Right ventricle myocardium inferior (tissue), 1 donor: ENCODE data around the gene RIIAD1. TPM values are rescaled to one million over a fixed set of nuclear protein-coding genes. Genes with fewer than 3 reads are reported as not detected.

ENCODE experiments used
- ATAC-seq: fragments of 200-7000 bp; cut with Tn5 transposase; one replicate; pipeline ENCODE4 v1.9.1; 2020; ENCODE audit warnings: mild to moderate bottlenecking, moderate library complexity
- DNase-seq: peaks from one replicate; pipeline ENCODE4 v3.0.0; 2021; ENCODE audit errors: missing footprints
- intact Hi-C: fragments of 100-400 bp; cut with DNase I; formaldehyde crosslinking; loops from one replicate; pipeline ENCODE4 v1.11.0; 2022
- total RNA-seq: library from RNA; stranded (reverse); fragmentation: NEBNext Ultra II Directional; extraction: Animal tissue kit (Norgen Biotek cat#: 25700); gene quantifications from one replicate; pipeline ENCODE4 v1.2.1, GENCODE V29; 2021
- donor health status: DM: no; HTN: yes; CAD: no; lungs with severe emphysema.

Gene RIIAD1
- total RNA-seq, 1 donor from 2014 or later: 7.7 TPM

DNA sequence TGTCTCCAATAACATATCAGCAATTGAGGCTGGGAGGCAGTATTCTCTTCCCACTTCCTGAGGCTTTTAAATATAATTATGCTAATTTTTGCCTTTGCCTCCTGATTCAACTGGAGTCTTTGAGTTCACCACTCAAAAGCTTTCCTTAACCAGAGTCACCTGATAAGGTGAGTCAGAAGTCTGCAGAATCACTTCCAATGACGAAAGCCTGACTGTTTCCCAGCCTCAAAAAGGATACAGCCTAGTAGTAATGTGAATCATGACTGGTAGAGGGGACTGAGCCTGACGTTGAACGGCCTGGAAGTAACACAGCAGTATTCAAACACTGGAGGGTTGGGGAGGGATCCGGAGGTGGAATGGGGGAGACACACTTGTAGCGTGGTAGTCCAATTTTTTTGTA lies 52.4 kb downstream of the RIIAD1 start:
- intact Hi-C loops: no loop called here
- DNase-seq: no peak

GRCh38 chr1:151774256-151774922 lies 53.1 kb downstream of the RIIAD1 start:
- intact Hi-C loops: no loop called here
- DNase-seq (no peak), ATAC-seq (no peak)

More for the DNA sequence above, 52.4 kb downstream of the RIIAD1 start:
- no peak for ATAC-seq

DNA sequence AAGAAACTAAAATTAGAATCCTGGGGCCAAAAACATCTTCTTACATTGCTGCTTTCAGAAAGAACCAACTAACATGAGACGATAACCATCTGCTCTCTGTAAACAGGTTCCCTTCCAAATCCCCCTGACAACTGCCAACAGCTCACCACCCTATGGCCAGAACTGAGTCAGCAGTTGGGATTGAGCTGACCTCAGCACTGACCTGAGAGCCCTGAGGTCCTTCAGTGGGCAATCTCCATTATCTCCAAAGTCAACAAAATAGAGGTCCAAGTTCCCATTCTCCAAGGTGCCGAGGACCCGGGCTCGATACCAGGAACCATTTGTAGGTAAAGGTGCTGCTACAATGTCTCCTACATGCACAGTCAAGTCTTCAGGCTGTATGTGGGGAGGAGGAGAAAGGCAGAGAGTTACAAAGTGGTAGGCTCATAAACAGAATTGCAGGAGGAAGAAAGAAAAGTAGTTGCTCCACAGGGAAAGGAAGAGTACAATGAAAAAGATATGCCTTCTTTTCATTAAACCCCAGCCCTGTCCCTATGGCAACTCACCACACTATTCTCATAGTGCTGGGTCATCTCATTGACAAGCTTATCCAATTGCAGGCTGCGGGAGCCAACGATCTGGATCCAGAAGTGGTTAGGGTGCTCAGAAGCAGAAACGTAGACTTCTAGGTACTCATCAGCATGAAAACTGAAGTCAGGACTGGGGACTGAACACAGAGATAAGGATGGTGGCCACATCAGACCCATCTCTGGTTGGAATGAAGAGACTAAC lies 54.8 kb downstream of the RIIAD1 start:
- DNase-seq: no peak
- ATAC-seq: no peak
- intact Hi-C loops: no loop called here

- intact Hi-C loops: no loop called here
- DNase-seq: no peak
- no peak for ATAC-seq
Measured at GRCh38 chr1:151776665-151777062, 55.3 kb downstream of the RIIAD1 start.

GRCh38 chr1:151777317-151777716 lies 56.0 kb downstream of the RIIAD1 start:
- intact Hi-C loops: no loop called here
- ATAC-seq: no peak
- no peak for DNase-seq

Other genes with a start within 250 kb of the RIIAD1 start
- 0.22 TPM for gene CGN, start 210.1 kb upstream of the RIIAD1 start, total RNA-seq
- gene TUFT1, start 181.2 kb upstream of the RIIAD1 start, total RNA-seq: 3.5 TPM
- gene SNX27, start 109.5 kb upstream of the RIIAD1 start, total RNA-seq: 30.6 TPM
- gene CELF3, start 4.7 kb upstream of the RIIAD1 start, total RNA-seq: not detected
- 51.2 TPM for gene MRPL9, start 42.0 kb downstream of the RIIAD1 start, total RNA-seq
- gene TDRKH, start 69.0 kb downstream of the RIIAD1 start, total RNA-seq: 4.5 TPM
- gene LINGO4, start 83.9 kb downstream of the RIIAD1 start, total RNA-seq: 0.68 TPM
- gene RORC, start 110.3 kb downstream of the RIIAD1 start, total RNA-seq: 11.3 TPM
- not detected for gene C2CD4D, start 118.3 kb downstream of the RIIAD1 start, total RNA-seq
- gene THEM5, start 132.2 kb downstream of the RIIAD1 start, total RNA-seq: not detected
- 16.3 TPM for gene THEM4, start 188.0 kb downstream of the RIIAD1 start, total RNA-seq